IMR-90 (cell line): Measurements from ENCODE around the gene MECP2. TPM values are rescaled to one million over a fixed set of nuclear protein-coding genes. Genes with fewer than 3 reads are reported as not detected.

ENCODE experiments used
- ATAC-seq: fragments of 200-7000 bp; cut with Tn5 transposase; 2 replicates; pipeline ENCODE4 v1.9.1; 2020; ENCODE audit warnings: low read depth, mild to moderate bottlenecking, moderate library complexity
- BruUV-seq: library from RNA; stranded (reverse); fragments of 400-500 nt; replicated peaks from 2 replicates; lab custom pipeline; 2021; lab: Mats Ljungman, UMichigan
- CTCF ChIA-PET: fragments of 300-600 bp; formaldehyde crosslinking; extraction: SDS; loops from one replicate; lab custom pipeline; 2021; ENCODE audit warnings: antibody characterized with exemption; lab: Yijun Ruan, JAX
- POLR2A ChIA-PET: fragments of 300-600 bp; sonication (Branson Sonifier 250); formaldehyde crosslinking; loops from one replicate; lab custom pipeline; 2022; ENCODE audit warnings: antibody characterized with exemption; ENCODE audit not compliant: unreplicated experiment; lab: Charles Lee
- DNase-seq: peaks from one replicate; pipeline ENCODE4 v3.0.0; 2013
- H2AFZ ChIP-seq: replicated peaks from 2 replicates; pipeline ENCODE3; 2013; ENCODE audit warnings: low read length, mild to moderate bottlenecking; ENCODE audit not compliant: poor library complexity
- H2AK5ac ChIP-seq: 2 replicates; pipeline ENCODE4 v1.6.1; 2013; ENCODE audit warnings: low read depth, low read length, inconsistent platforms
- H2AK9ac ChIP-seq: replicated peaks from 2 replicates; pipeline ENCODE3; 2013; ENCODE audit warnings: mild to moderate bottlenecking, low read depth, low read length, moderate library complexity; ENCODE audit not compliant: poor library complexity
- H2BK120ac ChIP-seq: 2 replicates; pipeline ENCODE4 v1.6.1; 2013; ENCODE audit warnings: low read depth, low read length, inconsistent platforms
- H2BK15ac ChIP-seq: 3 replicates; pipeline ENCODE4 v1.6.1; 2013; ENCODE audit warnings: low read depth, low read length, inconsistent platforms
- H2BK20ac ChIP-seq: 2 replicates; pipeline ENCODE4 v1.6.1; 2013; ENCODE audit warnings: low read depth, mild to moderate bottlenecking, inconsistent platforms, low read length, moderate library complexity
- H2BK5ac ChIP-seq: 2 replicates; pipeline ENCODE4 v1.6.1; 2013; ENCODE audit warnings: mild to moderate bottlenecking, low read depth, low read length, inconsistent platforms; ENCODE audit not compliant: poor library complexity, severe bottlenecking
- H3K14ac ChIP-seq: replicated peaks from 2 replicates; pipeline ENCODE4 v1.6.1; 2013; ENCODE audit warnings: low read depth, low read length, inconsistent platforms
- H3K18ac ChIP-seq: 2 replicates; pipeline ENCODE4 v1.6.1; 2013; ENCODE audit warnings: low read depth, low read length, control low read depth
- H3K23ac ChIP-seq: 2 replicates; pipeline ENCODE4 v1.6.1; 2013; ENCODE audit warnings: low read depth, low read length, inconsistent platforms
- H3K27ac ChIP-seq: 2 replicates; pipeline ENCODE4 v1.5.1; 2013; ENCODE audit warnings: mild to moderate bottlenecking, control low read depth, low read length; ENCODE audit not compliant: insufficient read depth
- H3K27me3 ChIP-seq: 2 replicates; pipeline ENCODE4 v1.6.1; 2013; ENCODE audit warnings: low read length; ENCODE audit not compliant: control insufficient read depth, insufficient read depth
- H3K36me3 ChIP-seq: 2 replicates; pipeline ENCODE4 v1.6.1; 2013; ENCODE audit warnings: low read length, mixed read lengths; ENCODE audit not compliant: control insufficient read depth, insufficient read depth
- H3K4ac ChIP-seq: 2 replicates; pipeline ENCODE4 v1.6.1; 2013; ENCODE audit warnings: low read depth, low read length, inconsistent platforms
- H3K4me1 ChIP-seq: 2 replicates; pipeline ENCODE4 v1.6.1; 2013; ENCODE audit warnings: low read length, mixed read lengths; ENCODE audit not compliant: control insufficient read depth, insufficient read depth
- H3K4me2 ChIP-seq: 2 replicates; pipeline ENCODE4 v1.6.1; 2013; ENCODE audit warnings: low read depth, mild to moderate bottlenecking, control low read depth, low read length, moderate library complexity
- H3K4me3 ChIP-seq: 2 replicates; pipeline ENCODE4 v1.5.1; 2013; ENCODE audit warnings: low read depth, mild to moderate bottlenecking, control low read depth, low read length, moderate library complexity; ENCODE audit not compliant: insufficient read depth
- H3K56ac ChIP-seq: 2 replicates; pipeline ENCODE4 v1.6.1; 2013; ENCODE audit warnings: low read length, inconsistent platforms; ENCODE audit not compliant: insufficient read depth; ENCODE audit errors: extremely low read depth
- H3K79me1 ChIP-seq, 2 experiments: 2 replicates each; pipeline ENCODE4 v1.6.1; 2013; ENCODE audit warnings: low read length in 2 of 2, inconsistent platforms in 1 of 2, low read depth in 1 of 2
- H3K9ac ChIP-seq: 2 replicates; pipeline ENCODE4 v1.6.1; 2013; ENCODE audit warnings: low read depth, low read length, control low read depth
- H3K9me1 ChIP-seq: 2 replicates; pipeline ENCODE4 v1.6.1; 2013; ENCODE audit warnings: low read length, inconsistent platforms; ENCODE audit not compliant: insufficient read depth
- H3K9me3 ChIP-seq: 2 replicates; pipeline ENCODE4 v1.6.1; 2013; ENCODE audit warnings: low read length; ENCODE audit not compliant: control insufficient read depth, insufficient read depth
- H4K20me1 ChIP-seq: 2 replicates; pipeline ENCODE4 v1.6.1; 2013; ENCODE audit warnings: low read length, inconsistent platforms; ENCODE audit not compliant: insufficient read depth
- H4K5ac ChIP-seq: 2 replicates; pipeline ENCODE4 v1.6.1; 2013; ENCODE audit warnings: mild to moderate bottlenecking, low read depth, low read length, control low read depth
- H4K8ac ChIP-seq, 2 experiments: 2 replicates each; pipeline ENCODE4 v1.6.1; 2013; ENCODE audit warnings: low read depth in 2 of 2, low read length in 2 of 2, control low read depth in 1 of 2, inconsistent platforms in 1 of 2
- H4K91ac ChIP-seq: 2 replicates; pipeline ENCODE4 v1.6.1; 2013; ENCODE audit warnings: low read depth, low read length, inconsistent platforms; ENCODE audit not compliant: insufficient read depth
- BHLHE40 ChIP-seq: fragments of 150-350 bp; IDR thresholded peaks from 2 replicates; pipeline ENCODE4 v1.6.1; 2016; ENCODE audit warnings: mild to moderate bottlenecking, low read depth, low read length
- CEBPB ChIP-seq: IDR thresholded peaks from 2 replicates; pipeline ENCODE4 v1.6.1; 2012; ENCODE audit warnings: low read depth, low read length, improper control_type of control experiment
- CHD1 ChIP-seq: IDR thresholded peaks from 2 replicates; pipeline ENCODE4 v1.6.1; 2012; ENCODE audit warnings: low read depth, low read length, improper control_type of control experiment
- ELK1 ChIP-seq: fragments of 150-350 bp; IDR thresholded peaks from 2 replicates; pipeline ENCODE4 v1.6.1; 2016; ENCODE audit warnings: low read depth, mild to moderate bottlenecking, low read length, moderate library complexity, borderline replicate concordance
- FOS ChIP-seq: fragments of 150-350 bp; IDR thresholded peaks from 2 replicates; pipeline ENCODE4 v1.6.1; 2016; ENCODE audit warnings: low read depth, low read length
- MAZ ChIP-seq: IDR thresholded peaks from 2 replicates; pipeline ENCODE4 v1.6.1; 2012; ENCODE audit warnings: low read depth, mild to moderate bottlenecking, low read length, improper control_type of control experiment, moderate library complexity, borderline replicate concordance
- MXI1 ChIP-seq: IDR thresholded peaks from 2 replicates; pipeline ENCODE4 v1.6.1; 2012; ENCODE audit warnings: low read depth, mild to moderate bottlenecking, low read length, moderate library complexity, borderline replicate concordance
- NFE2L2 ChIP-seq: fragments of 150-350 bp; IDR thresholded peaks from 2 replicates; pipeline ENCODE4 v1.6.1; 2016; ENCODE audit warnings: low read depth, mild to moderate bottlenecking, low read length
- POLR2A ChIP-seq: IDR thresholded peaks from 2 replicates; pipeline ENCODE4 v1.6.1; 2012; ENCODE audit warnings: mild to moderate bottlenecking, low read depth, low read length
- RAD21 ChIP-seq: IDR thresholded peaks from 2 replicates; pipeline ENCODE4 v1.6.1; 2012; ENCODE audit warnings: low read length, improper control_type of control experiment
- RCOR1 ChIP-seq: IDR thresholded peaks from 2 replicates; pipeline ENCODE4 v1.6.1; 2012; ENCODE audit warnings: mild to moderate bottlenecking, low read length, improper control_type of control experiment; ENCODE audit not compliant: insufficient replicate concordance
- RFX5 ChIP-seq: IDR thresholded peaks from 2 replicates; pipeline ENCODE4 v1.8.0; 2012; ENCODE audit warnings: low read depth, mild to moderate bottlenecking, low read length, moderate library complexity
- SMC3 ChIP-seq: fragments of 150-350 bp; IDR thresholded peaks from 2 replicates; pipeline ENCODE4 v1.6.1; 2016; ENCODE audit warnings: low read depth, mild to moderate bottlenecking, antibody characterized with exemption, low read length, moderate library complexity
- WGBS, 2 experiments: methylation state at CpG; one replicate each; pipeline versions ENCODE4 v1.1.5 to v1.1.7; 2013; ENCODE audit warnings: missing lambda C conversion rate in 2 of 2; ENCODE audit not compliant: insufficient read length in 1 of 2; ENCODE audit errors: extremely low coverage in 2 of 2; 5-methylcytosine and 5-hydroxymethylcytosine counted together
- dilution Hi-C: fragments of 300-500 bp; cut with HindIII; formaldehyde crosslinking; loops from one replicate; pipeline ENCODE4 v1.14.3; 2018; ENCODE audit warnings: low sequenced_read_pairs; ENCODE audit not compliant: unreplicated experiment
- in situ Hi-C: fragments of 300-500 bp; cut with MboI; formaldehyde crosslinking; loops from 3 replicates; pipeline ENCODE4 v1.14.3; 2019; ENCODE audit warnings: low sequenced_read_pairs, inconsistent platforms, mixed read lengths
- intact Hi-C: fragments of 100-400 bp; cut with micrococcal nuclease; formaldehyde crosslinking; loops from 2 replicates; pipeline ENCODE4 v1.10.0; 2022
- polyA plus RNA-seq, 3 experiments: library from polyadenylated mRNA; depleted of rRNA; stranded (reverse); fragments of >200 nt; gene quantifications; 2 replicates each; pipeline ENCODE4 v1.2.3, GENCODE V29; 2012; ENCODE audit warnings: low replicate concordance in 1 of 3
- total RNA-seq: library from RNA; depleted of rRNA; stranded (reverse); fragments of >200 nt; gene quantifications from 2 replicates; pipeline ENCODE4 v1.2.3, GENCODE V29; 2012
- TF ChIP-seq, protein P1 (sequence below): fragments of 150-350 bp; IDR thresholded peaks from 2 replicates; pipeline ENCODE4 v1.6.1; 2017; ENCODE audit warnings: mild to moderate bottlenecking, antibody characterized with exemption, low read length, low read depth
- TF ChIP-seq, protein P2 (sequence below): conservative IDR thresholded peaks from 2 replicates; pipeline ENCODE4 v1.5.1; 2012; ENCODE audit warnings: mild to moderate bottlenecking, low read depth, low read length, improper control_type of control experiment

Gene MECP2
- total and polyA plus RNA-seq, 2 of the 4 experiments (the other 2 are of a cell fraction): 8.4 to 10.1 TPM

DNA sequence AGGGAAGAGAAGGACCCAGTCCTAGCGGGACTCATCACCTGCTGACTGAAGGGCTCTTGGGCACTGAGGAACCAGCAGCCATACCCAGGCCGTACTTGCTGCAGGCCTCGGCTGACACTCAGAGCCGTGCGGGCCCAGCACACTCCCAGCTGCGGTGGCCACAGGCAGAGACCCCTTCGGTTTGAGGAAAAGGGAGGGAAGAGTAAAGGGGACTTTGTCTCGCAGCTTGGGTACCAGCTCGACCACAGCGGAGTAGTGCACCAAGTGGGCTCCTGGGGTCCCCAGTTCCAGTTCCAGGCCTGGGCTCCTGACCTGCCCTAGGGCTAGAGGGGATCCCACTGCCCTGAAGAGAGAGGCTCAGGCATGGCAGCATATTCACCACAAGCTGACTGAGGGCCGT lies 28.6 kb upstream of the MECP2 start:
- H3K23ac ChIP-seq: no peak overlapping the region
- H2BK120ac ChIP-seq: no peak overlapping the region
- dilution Hi-C loops: no loop called here
- 82% methylated on average over 8 of the region's 11 CpGs; no CpG with 5 or more reads in 1 of the 2 experiments for WGBS, 2 experiments
- no peak overlapping the region for H3K4me2 ChIP-seq
- no peak overlapping the region for H3K9ac ChIP-seq
- H2BK5ac ChIP-seq: no peak overlapping the region
- H2BK20ac ChIP-seq: no peak overlapping the region
- H3K56ac ChIP-seq: no peak overlapping the region
- in situ Hi-C loops: no loop called here
- no peaks in the 10 kb centered on the region for H3K9me1 ChIP-seq
- H3K9me3 ChIP-seq: peaks cover 7% of the 10 kb centered on the region
- no peaks in the 10 kb centered on the region for H3K36me3 ChIP-seq
- no peak for TF ChIP-seq SMC3
- TF ChIP-seq, protein P1, sequence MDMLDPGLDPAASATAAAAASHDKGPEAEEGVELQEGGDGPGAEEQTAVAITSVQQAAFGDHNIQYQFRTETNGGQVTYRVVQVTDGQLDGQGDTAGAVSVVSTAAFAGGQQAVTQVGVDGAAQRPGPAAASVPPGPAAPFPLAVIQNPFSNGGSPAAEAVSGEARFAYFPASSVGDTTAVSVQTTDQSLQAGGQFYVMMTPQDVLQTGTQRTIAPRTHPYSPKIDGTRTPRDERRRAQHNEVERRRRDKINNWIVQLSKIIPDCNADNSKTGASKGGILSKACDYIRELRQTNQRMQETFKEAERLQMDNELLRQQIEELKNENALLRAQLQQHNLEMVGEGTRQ: no peak
- no peak for TF ChIP-seq FOS
- no peak for TF ChIP-seq ELK1
- TF ChIP-seq RCOR1: no peak
- no peak for TF ChIP-seq NFE2L2
- no peak for TF ChIP-seq POLR2A
- no peak for TF ChIP-seq BHLHE40
- TF ChIP-seq CHD1: no peak
- TF ChIP-seq, protein P2, sequence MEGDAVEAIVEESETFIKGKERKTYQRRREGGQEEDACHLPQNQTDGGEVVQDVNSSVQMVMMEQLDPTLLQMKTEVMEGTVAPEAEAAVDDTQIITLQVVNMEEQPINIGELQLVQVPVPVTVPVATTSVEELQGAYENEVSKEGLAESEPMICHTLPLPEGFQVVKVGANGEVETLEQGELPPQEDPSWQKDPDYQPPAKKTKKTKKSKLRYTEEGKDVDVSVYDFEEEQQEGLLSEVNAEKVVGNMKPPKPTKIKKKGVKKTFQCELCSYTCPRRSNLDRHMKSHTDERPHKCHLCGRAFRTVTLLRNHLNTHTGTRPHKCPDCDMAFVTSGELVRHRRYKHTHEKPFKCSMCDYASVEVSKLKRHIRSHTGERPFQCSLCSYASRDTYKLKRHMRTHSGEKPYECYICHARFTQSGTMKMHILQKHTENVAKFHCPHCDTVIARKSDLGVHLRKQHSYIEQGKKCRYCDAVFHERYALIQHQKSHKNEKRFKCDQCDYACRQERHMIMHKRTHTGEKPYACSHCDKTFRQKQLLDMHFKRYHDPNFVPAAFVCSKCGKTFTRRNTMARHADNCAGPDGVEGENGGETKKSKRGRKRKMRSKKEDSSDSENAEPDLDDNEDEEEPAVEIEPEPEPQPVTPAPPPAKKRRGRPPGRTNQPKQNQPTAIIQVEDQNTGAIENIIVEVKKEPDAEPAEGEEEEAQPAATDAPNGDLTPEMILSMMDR: no peak
- no peak for TF ChIP-seq MXI1
- TF ChIP-seq RFX5: no peak
- no peak for TF ChIP-seq CEBPB
- no peak for TF ChIP-seq MAZ
- no peak for TF ChIP-seq RAD21
- ChIA-PET CTCF (no interaction called here), POLR2A (no interaction called here)
- H3K18ac ChIP-seq: no peak overlapping the region
- BruUV-seq: no TSS peak
- no peak overlapping the region for H2AFZ ChIP-seq
- ATAC-seq: no peak
- H3K79me1 ChIP-seq: no peaks in the 10 kb centered on the region
- no peak for DNase-seq
- H4K8ac ChIP-seq: no peak overlapping the region
- no peak overlapping the region for H2AK5ac ChIP-seq
- H3K4me3 ChIP-seq: no peak overlapping the region
- H2BK15ac ChIP-seq: no peak overlapping the region
- H3K4ac ChIP-seq: no peak overlapping the region
- H4K91ac ChIP-seq: no peak overlapping the region
- H3K4me1 ChIP-seq: no peaks in the 10 kb centered on the region
- H3K27me3 ChIP-seq: peaks cover 5% of the 10 kb centered on the region
- H4K20me1 ChIP-seq: no peaks in the 10 kb centered on the region
- intact Hi-C loops: no loop called here
- H4K5ac ChIP-seq: no peak overlapping the region
- H3K14ac ChIP-seq: no peak overlapping the region
- H2AK9ac ChIP-seq: no peak overlapping the region
- no peak overlapping the region for H3K27ac ChIP-seq
